Stimulated activated CD8-positive, alpha-beta memory T cell treated with anti-CD3 and anti-CD28 coated beads, Interleukin-15, amount 100 ng/mL, for 24 hours (primary cell): ENCODE results near the gene STBD1.
"Not testable (repeated sequence)": the region's sequence is repeated elsewhere in the genome, so short reads cannot be mapped to it uniquely, and the experiment has no call there.

Experiments used
- DNase-seq: peaks from one replicate; pipeline ENCODE4 v3.0.0-alpha.2; 2020; ENCODE audit warnings: low read depth

STBD1 gene

GRCh38 chr4:76283900-76284299, 22.6 kb upstream of the STBD1 start:
- no peak for DNase-seq

DNA sequence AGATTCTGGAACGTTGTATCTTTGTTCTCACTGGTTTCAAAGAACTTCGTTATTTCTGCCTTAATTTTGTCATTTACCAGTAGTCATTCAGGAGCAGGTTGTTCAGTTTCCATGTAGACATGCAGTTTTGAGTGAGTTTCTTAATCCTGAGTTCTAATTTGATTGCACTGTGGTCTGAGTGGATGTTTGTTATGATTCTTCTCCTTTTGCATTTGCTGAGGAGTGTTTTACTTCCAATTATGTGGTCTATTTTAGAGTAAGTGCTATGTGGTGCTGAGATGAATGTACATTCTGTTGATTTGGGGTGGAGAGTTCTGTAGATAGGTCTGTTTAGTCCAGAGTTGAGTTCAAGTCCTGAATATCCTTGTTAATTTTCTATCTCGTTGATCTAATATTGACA, 18.7 kb upstream of the STBD1 start:
- not testable (repeated sequence) for DNase-seq

GRCh38 chr4:76292730-76293129, 13.8 kb upstream of the STBD1 start:
- no peak for DNase-seq

GRCh38 chr4:76293772-76294171, 12.8 kb upstream of the STBD1 start:
- DNase-seq = no peak

DNA sequence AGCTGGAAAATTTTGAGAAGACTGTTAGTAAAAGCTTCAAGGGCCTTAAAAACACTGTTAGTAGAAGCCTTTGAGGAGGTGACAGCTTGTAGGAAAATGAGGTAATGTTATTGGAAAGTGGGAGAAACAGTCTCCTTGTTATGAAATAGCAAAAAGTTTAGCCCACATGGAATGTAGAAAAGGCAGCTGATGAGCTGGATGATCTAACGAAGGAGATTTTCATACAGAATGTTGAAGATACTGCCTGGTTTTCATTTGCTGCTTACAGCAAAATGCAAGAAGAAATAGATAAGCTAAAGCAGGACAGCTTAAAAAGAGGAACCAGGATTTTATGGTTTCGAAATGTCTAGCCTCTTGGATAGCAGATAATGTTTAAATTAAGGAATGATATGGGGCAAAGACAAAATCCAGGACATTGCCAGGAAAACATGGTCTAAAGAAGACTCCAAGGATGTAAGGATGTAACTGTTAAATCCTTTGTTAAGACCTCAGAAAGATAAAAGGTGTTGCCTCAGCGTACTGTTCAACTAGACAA, 10.2 kb upstream of the STBD1 start:
- DNase-seq = no peak

GRCh38 chr4:76298227-76298626, 8.3 kb upstream of the STBD1 start:
- no peak for DNase-seq

DNA sequence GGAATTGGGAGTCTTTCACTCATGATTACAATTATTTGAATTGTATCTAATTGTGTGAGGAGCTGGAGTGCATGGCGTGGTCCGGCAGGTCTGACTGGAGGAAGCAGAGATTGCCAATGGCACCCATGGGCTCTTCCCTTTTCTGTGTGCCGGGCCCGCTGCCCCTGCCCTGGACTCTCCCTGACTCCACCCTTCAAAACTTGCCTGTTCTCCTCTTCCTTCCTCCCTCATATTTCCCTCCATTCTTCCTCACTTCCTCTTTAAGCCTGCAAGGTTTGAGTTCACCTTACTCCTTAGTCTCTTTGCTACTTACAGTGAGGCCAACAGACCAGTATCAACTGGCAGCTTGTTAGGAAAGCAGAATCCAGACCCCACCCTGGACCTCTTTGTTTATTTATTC, 6.5 kb upstream of the STBD1 start:
- no peak for DNase-seq

DNA sequence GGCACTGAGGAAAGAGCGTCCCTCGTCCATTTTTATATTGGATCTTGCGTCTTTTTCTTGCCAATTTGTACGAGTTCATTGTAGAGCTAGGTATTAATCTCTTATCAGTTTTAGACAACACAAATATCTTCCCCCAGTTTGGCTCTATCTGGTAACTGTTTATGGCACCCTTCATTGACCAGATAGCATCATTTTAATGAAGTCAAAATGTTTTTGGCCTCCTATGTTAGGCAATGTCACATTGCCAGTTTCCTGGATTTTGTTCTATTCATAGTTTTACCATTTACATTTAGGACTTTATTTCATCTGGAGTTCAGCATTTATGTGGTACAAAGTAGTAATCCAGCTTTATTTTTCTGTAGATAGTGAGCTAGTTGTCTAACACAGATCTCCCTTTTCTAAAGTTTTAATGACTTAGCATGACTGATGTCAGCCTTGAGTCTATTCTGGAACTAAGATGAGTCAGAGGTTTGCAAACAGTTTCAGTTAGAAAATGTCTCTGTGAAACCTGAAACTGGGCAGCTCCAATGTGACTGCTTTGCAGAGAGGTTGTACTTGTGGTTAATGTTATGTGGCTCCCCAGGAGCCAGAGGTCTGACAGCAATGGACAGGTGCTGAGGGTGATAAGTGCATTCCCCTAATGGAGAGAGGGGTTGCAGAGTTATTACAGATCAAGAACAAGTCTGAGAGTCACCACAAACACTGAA, 5.3 kb upstream of the STBD1 start:
- DNase-seq = no peak

DNA sequence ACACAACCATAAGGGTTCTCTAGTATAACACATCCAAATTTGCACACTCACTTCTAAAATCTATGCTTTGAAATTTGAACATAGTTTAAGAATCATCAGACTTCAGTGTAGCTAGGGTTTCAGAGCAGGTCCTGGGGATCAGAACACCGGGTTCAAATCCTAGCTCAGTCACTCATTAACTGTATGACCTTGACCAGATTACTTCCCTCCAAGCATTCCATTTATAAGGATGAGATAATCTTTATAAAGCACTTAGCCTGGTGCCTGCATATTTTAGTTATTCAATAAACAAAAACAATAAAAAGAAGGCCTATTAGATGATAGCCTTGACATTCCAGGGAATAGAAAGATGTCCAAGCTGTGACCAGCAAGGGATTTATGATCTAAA, 4.8 kb upstream of the STBD1 start:
- no peak for DNase-seq

DNA sequence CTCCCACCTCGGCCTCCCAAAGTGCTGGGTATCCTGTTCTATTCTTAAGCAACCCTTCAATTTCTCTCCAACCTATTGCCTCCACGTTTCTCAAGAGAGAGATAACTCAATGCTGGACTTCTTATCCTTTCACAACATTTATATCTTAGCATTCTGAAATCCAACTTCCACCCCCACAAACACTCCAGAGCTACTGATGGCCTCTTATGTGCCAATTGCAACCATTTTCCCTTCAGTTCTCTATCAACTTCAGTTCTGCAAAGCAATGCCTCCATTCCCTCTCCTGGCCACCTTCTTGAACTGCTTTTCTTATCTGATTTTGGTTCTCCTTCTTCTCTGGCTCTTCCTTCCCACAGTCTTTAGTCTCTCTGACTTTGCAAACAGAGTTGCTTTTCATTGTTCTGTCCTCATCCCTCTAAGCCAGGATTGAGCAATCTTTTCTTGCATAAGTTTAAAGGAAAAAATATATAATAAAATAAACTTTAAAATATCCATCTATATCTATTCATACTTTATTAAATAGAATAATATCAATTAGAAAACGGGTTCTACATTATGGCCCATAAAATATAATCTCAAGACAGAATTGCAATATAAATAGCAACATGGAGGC, 3.6 kb upstream of the STBD1 start:
- no peak for DNase-seq

DNA sequence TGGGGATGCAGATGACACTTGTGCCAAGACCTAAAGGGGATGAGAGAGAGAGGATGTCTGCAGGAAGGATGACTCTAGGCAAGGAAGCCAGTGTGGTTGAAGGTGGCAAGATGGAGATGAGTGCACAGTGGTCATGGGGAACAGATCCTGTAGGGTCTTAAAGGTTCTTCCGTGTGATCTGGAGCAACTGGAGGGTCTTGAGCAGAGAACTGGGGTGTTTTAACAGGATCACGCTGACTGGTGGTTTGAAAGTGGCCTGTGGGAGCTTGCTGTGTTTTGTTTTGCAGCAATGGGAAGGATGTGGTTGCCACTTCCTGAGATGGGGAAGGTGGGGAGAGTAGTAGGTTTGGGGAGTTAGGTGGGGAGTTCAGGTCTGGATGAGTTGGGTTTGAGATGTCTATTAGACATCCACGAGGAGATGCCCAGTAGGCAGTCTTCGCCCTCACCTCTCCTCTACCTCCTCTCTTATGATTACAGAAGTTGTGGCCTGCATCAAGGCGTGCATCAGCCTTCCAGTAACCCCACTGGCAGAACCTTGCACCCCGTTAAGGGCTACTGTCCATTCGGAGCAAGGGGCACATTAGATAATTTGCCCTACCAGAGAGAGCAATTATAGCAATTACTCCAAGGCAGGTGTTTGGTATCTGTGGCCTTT, 1.4 kb upstream of the STBD1 start:
- no peak for DNase-seq

DNA sequence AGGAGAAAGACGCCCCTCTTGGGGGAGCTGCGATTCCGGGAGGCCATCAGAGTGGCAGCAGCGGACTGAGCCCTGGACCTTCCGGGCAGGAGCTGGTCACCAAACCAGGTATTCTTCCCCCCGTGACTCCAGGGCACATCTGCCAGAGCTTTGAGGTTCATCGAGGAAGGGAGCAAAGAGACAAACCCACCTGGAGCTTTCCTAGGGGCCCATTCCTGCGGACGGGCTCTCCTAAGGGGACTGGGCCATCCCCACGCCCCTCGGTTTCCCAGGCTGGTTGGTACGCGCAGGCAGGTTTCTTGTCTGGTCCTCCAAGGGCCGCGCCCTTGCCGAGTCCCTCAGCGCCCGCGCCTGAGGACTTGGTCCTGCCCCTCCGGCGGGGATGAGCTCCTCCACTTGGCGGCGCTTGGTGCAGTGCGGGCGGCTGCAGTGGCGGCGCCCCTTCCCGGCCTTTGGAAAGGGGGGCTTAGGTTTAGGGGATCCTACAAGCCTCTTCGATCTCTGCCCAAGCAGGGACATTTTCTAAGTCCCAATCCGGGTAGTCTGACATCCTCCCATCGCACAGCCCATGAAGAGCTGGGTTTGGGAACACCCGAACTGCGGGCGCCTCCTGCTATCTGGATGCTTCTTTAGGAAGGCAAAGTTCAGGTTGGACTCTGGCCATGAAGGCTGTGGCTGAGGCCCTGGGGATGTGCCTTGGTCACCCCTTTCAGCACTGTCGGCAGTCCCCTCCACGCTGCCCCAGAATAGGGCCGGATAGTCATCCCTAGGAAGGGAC, 538 bp downstream of the STBD1 start:
- no peak for DNase-seq

GRCh38 chr4:76307660-76308014, 1.1 kb downstream of the STBD1 start:
- no peak for DNase-seq

- DNase-seq = no peak
Measured at GRCh38 chr4:76308548-76308947, 2.0 kb downstream of the STBD1 start.

DNA sequence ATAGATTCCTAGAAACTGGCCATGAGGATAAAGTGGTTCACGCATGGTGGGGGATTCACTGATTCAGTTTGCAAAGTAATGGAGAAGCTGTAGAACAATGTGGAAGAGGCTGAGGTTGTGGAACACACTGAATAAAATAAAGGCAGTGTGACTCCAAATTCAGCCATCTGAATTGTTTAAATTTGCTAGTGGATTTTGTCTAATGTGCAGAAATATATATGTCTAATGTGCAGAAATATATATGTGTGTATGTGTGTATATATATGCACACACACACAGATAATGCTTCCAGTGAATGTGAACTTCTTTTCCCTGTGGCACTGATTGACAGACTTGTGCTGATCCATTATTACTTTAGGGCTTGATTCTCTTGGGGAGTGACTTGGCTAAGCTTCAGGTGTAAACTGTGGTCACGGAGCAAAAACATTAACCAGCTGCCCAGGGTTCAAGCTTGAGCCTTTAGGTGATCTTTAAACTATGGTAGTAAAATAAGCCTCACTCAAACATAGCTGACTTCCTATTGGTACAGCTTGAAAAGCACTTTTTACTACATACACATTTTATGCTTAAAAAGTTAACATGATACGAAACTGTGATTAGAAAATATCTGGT, 3.5 kb downstream of the STBD1 start:
- no peak for DNase-seq

- no peak for DNase-seq
Measured at GRCh38 chr4:76310683-76311082, 4.2 kb downstream of the STBD1 start.

GRCh38 chr4:76311896-76312331, 5.4 kb downstream of the STBD1 start:
- no peak for DNase-seq

DNA sequence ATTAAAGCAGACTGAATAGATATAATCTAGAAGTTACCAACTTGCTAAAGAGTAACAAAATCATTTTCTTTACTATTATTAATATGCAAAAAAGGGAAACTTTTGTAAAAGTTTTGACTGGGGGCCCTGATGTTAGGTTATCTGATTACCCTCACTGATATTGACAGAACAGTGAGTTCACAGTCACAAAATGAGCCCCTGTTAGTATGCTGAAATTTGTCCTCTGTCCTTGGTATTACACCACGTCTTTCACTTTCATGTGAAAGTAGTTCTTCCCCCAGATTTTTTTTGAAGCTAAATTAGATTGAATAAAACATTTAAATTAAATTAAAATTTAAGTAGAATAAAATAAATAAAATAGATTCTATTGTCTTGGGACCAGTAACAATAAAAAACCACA, 5.9 kb downstream of the STBD1 start:
- DNase-seq = no peak

- DNase-seq = no peak
Measured at GRCh38 chr4:76313547-76313946, 7.0 kb downstream of the STBD1 start.

DNA sequence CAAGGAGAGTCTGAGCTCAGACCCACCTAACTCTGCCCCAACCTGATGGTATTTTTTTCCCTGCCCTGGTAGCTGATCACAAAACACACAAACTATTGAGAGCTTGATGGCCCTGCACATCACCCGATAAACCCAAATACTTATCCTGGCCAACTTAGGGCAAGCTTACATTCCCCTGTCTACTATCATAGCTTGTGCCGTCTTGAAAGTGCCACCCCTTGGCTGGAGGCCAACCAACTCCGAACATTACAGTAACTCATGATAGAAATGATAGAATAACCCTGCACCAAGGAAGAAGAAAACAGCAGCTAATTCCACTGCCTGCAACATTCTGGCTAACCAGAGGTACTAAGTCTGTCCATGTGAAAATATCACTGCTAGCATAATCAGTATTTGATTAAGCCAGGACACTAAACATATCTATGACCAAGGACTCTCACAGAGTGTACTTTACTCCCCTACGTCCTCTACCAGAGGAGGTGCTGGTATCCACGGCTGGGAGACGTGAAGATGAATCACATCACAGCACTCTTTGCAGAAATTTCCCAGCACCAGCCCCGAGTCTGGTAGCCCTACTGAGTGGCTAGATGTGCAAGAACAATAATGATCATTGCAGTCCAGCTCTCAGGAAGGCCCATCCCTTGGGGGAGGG, 8.9 kb downstream of the STBD1 start:
- no peak for DNase-seq

DNA sequence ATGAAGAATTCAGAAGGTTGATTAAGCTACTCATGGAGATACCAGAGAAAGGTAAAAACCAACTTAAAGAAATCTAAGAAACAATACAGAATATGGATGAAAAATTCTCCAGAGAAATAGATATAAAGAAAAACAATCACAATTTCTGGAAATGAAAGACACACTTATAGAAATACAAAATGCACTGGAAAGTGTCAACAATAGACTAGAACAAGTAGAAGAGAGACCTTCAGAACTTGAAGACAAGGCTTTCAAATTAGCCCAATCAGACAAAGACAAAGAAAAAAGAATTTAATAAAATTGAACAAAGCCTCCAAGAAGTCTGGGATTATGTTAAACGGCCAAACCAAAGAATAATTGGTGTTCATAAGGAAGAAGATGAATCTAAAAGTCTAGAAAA, 9.6 kb downstream of the STBD1 start:
- DNase-seq = no peak

GRCh38 chr4:76322236-76322635, 15.7 kb downstream of the STBD1 start:
- DNase-seq = no peak
